GM23338 (cell line): ENCODE data around the gene ARMC8. TPM values are rescaled to one million over a fixed set of nuclear protein-coding genes. Genes with fewer than 3 reads are reported as not detected.

Source experiments
- ATAC-seq: fragments of 200-7000 bp; cut with Tn5 transposase; 3 replicates; pipeline ENCODE4 v1.9.1; 2020
- DNase-seq: peaks from one replicate; pipeline ENCODE4 v3.0.0-alpha.2; 2015; ENCODE audit warnings: low spot score
- H2AFZ ChIP-seq: fragments of 200-600 bp; sonication (generic); 2 replicates; pipeline ENCODE4 v1.8.0; 2016; ENCODE audit warnings: antibody characterized with exemption, mild to moderate bottlenecking, moderate library complexity
- H3F3A ChIP-seq: fragments of 200-600 bp; sonication (generic); replicated peaks from 2 replicates; pipeline ENCODE4 v1.8.0; 2017; ENCODE audit warnings: antibody characterized with exemption, mixed run types, low read depth
- H3K27ac ChIP-seq: fragments of 200-600 bp; sonication (generic); 2 replicates; pipeline ENCODE4 v1.6.1; 2016; ENCODE audit warnings: low read depth
- H3K27me3 ChIP-seq: fragments of 200-600 bp; sonication (generic); 2 replicates; pipeline ENCODE4 v1.8.0; 2016; ENCODE audit warnings: mild to moderate bottlenecking, mixed run types, moderate library complexity; ENCODE audit not compliant: insufficient read depth
- H3K36me3 ChIP-seq: fragments of 200-600 bp; sonication (generic); 2 replicates; pipeline ENCODE4 v1.8.0; 2016; ENCODE audit warnings: mild to moderate bottlenecking; ENCODE audit not compliant: insufficient read depth
- H3K4me1 ChIP-seq: fragments of 200-600 bp; sonication (generic); 2 replicates; pipeline ENCODE4 v1.8.0; 2016; ENCODE audit warnings: mild to moderate bottlenecking, moderate library complexity; ENCODE audit not compliant: insufficient read depth
- H3K4me2 ChIP-seq: fragments of 200-600 bp; sonication (generic); 2 replicates; pipeline ENCODE4 v1.7.1; 2017; ENCODE audit warnings: mixed run types
- H3K4me3 ChIP-seq: fragments of 200-600 bp; sonication (generic); 2 replicates; pipeline ENCODE4 v1.6.1; 2016; ENCODE audit warnings: mixed run types
- H3K79me2 ChIP-seq: fragments of 200-600 bp; sonication (generic); replicated peaks from 2 replicates; pipeline ENCODE4 v1.8.0; 2017; ENCODE audit warnings: mild to moderate bottlenecking; ENCODE audit not compliant: insufficient read depth
- H3K9me2 ChIP-seq: fragments of 200-600 bp; sonication (generic); 2 replicates; pipeline ENCODE4 v1.8.0; 2017; ENCODE audit not compliant: insufficient read depth
- H4K20me1 ChIP-seq: fragments of 200-600 bp; sonication (generic); replicated peaks from 2 replicates; pipeline ENCODE4 v1.8.0; 2017; ENCODE audit warnings: mild to moderate bottlenecking; ENCODE audit not compliant: insufficient read depth
- H3K27ac Mint-ChIP-seq: 2 replicates; pipeline ENCODE4 v1.8.0; 2020; ENCODE audit warnings: inconsistent platforms, mild to moderate bottlenecking, moderate library complexity, mixed read lengths
- H3K27me3 Mint-ChIP-seq: 3 replicates; pipeline ENCODE4 v1.8.0; 2022; ENCODE audit warnings: low read depth, mild to moderate bottlenecking, moderate library complexity, mixed read lengths, inconsistent platforms; ENCODE audit not compliant: insufficient read depth, poor library complexity
- H3K36me3 Mint-ChIP-seq: 3 replicates; pipeline ENCODE4 v1.8.0; 2021; ENCODE audit warnings: low read depth, mild to moderate bottlenecking, inconsistent platforms, moderate library complexity, mixed read lengths
- H3K4me1 Mint-ChIP-seq: 3 replicates; pipeline ENCODE4 v1.8.0; 2020; ENCODE audit warnings: mild to moderate bottlenecking, inconsistent platforms, mixed read lengths
- H3K4me3 Mint-ChIP-seq: 3 replicates; pipeline ENCODE4 v1.8.0; 2021; ENCODE audit warnings: moderate library complexity, mild to moderate bottlenecking, inconsistent platforms, mixed read lengths
- H3K9me3 Mint-ChIP-seq: 3 replicates; pipeline ENCODE4 v1.8.0; 2020; ENCODE audit warnings: moderate library complexity, mild to moderate bottlenecking, inconsistent platforms, mixed read lengths
- CREB1 ChIP-seq: fragments of 250-450 bp; sonication (Bioruptor Pico); IDR thresholded peaks from 2 replicates; pipeline ENCODE4 v1.5.0; 2020; ENCODE audit warnings: low read depth, mild to moderate bottlenecking, moderate library complexity
- EZH2 ChIP-seq: fragments of 200-600 bp; sonication (generic); IDR thresholded peaks from one replicate; pipeline ENCODE4 v1.8.0; 2017; ENCODE audit warnings: antibody characterized with exemption, mild to moderate bottlenecking, low read depth; ENCODE audit not compliant: unreplicated experiment
- EZH2phosphoT487 ChIP-seq: fragments of 200-600 bp; sonication (generic); IDR thresholded peaks from one replicate; pipeline ENCODE4 v1.8.1; 2018; ENCODE audit warnings: antibody characterized with exemption; ENCODE audit not compliant: unreplicated experiment
- JUNB ChIP-seq: IDR thresholded peaks from one replicate; pipeline ENCODE4 v1.6.1; 2016; ENCODE audit warnings: antibody characterized with exemption; ENCODE audit not compliant: unreplicated experiment
- NANOG ChIP-seq: IDR thresholded peaks from 2 replicates; pipeline ENCODE4 v1.6.1; 2016; ENCODE audit warnings: antibody characterized with exemption, borderline replicate concordance
- POLR2AphosphoS5 ChIP-seq: IDR thresholded peaks from 2 replicates; pipeline ENCODE4 v1.6.1; 2016; ENCODE audit warnings: antibody characterized with exemption, low read depth
- STAT1 ChIP-seq: IDR thresholded peaks from one replicate; pipeline ENCODE4 v1.6.1; 2016; ENCODE audit warnings: antibody characterized with exemption; ENCODE audit not compliant: unreplicated experiment
- ZNF114 ChIP-seq: fragments of 250-450 bp; sonication (Bioruptor Pico); IDR thresholded peaks from 2 replicates; pipeline ENCODE4 v1.5.0; 2020; ENCODE audit warnings: mild to moderate bottlenecking, moderate library complexity
- ZNF331 ChIP-seq: fragments of 250-450 bp; sonication (Bioruptor Pico); IDR thresholded peaks from 2 replicates; pipeline ENCODE4 v1.5.0; 2020; ENCODE audit warnings: low read depth, mild to moderate bottlenecking, moderate library complexity
- polyA plus RNA-seq: library from polyadenylated mRNA; unstranded; fragments of >200 nt; fragmentation: Nextera tagmentation; extraction: Ambion mirVana; gene quantifications from 2 replicates; pipeline ENCODE4 v1.2.1, GENCODE V29; 2016
- total RNA-seq: library from RNA; depleted of rRNA; stranded (reverse); fragments of >200 nt; shearing (Covaris generic); gene quantifications from 2 replicates; pipeline ENCODE4 v1.2.3, GENCODE V29; 2014
- TF ChIP-seq, protein P1 (sequence below), 2 experiments: fragments of 200-600 bp in 1 of 2; sonication (generic) in 1 of 2; conservative IDR thresholded peaks; 2 replicates each; pipeline versions ENCODE4 v1.5.1 to v1.6.1; 2016 to 2017; ENCODE audit warnings: antibody characterized with exemption in 2 of 2, low read depth in 2 of 2, mild to moderate bottlenecking in 2 of 2, moderate library complexity in 1 of 2
- TF ChIP-seq, protein P2 (sequence below): IDR thresholded peaks from 2 replicates; pipeline ENCODE4 v1.6.1; 2016; ENCODE audit warnings: antibody characterized with exemption
- TF ChIP-seq, protein P3 (sequence below): IDR thresholded peaks from one replicate; pipeline ENCODE4 v1.6.1; 2018; ENCODE audit warnings: antibody characterized with exemption; ENCODE audit not compliant: unreplicated experiment
- TF ChIP-seq, protein P4 (sequence below): fragments of 250-450 bp; sonication (Bioruptor Pico); IDR thresholded peaks from 2 replicates; pipeline ENCODE4 v1.5.0; 2020; ENCODE audit warnings: mild to moderate bottlenecking, moderate library complexity

The ARMC8 gene
- total and polyA plus RNA-seq, 2 experiments from 2014 or later, result 36.8 to 61.4 TPM

DNA sequence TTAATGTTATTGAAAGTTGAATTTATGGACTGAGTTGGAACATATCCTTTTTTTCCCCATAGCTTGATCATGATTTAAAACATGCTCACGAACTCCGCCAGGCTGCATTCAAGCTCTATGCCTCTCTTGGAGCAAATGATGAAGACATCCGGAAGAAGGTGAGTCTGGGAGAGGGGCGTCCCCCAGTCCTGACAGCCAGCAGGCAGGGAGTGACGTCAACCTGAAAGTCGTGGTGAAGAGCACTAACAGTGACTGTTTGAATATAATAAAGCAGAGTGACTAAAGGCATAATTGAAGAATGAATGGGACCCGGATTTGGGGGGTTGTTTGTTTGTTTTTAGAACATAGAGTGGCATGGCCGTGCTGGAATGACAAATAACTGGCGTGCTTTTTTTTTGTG lies 57.9 kb downstream of the ARMC8 start:
- Histone ChIP-seq H4K20me1 (no peaks in the 10 kb centered on the region; the same call in 1 of the 2 replicates), H3K27ac (no peak overlapping the region), H3K9me2 (no peaks in the 10 kb centered on the region), H3F3A (no peaks in the 10 kb centered on the region), H3K4me3 (no peak overlapping the region), H2AFZ (no peak overlapping the region), H3K79me2 (no peaks in the 10 kb centered on the region), H3K4me2 (no peak overlapping the region), H3K36me3 (no peaks in the 10 kb centered on the region; the same call in 1 of the 2 replicates), H3K27me3 (no peaks in the 10 kb centered on the region), H3K4me1 (no peaks in the 10 kb centered on the region)
- H3K36me3 Mint-ChIP-seq, result peaks cover 36% of the 10 kb centered on the region; the same call in 2 of the 3 replicates
- TF ChIP-seq JUNB (no peak), EZH2phosphoT487 (no peak), CREB1 (CRISPR knock-in tag) (no peak), POLR2AphosphoS5 (no peak), EZH2 (no peak), STAT1 (no peak), ZNF331 (CRISPR knock-in tag) (no peak), NANOG (no peak), ZNF114 (CRISPR knock-in tag) (no peak)
- TF ChIP-seq, protein P1, sequence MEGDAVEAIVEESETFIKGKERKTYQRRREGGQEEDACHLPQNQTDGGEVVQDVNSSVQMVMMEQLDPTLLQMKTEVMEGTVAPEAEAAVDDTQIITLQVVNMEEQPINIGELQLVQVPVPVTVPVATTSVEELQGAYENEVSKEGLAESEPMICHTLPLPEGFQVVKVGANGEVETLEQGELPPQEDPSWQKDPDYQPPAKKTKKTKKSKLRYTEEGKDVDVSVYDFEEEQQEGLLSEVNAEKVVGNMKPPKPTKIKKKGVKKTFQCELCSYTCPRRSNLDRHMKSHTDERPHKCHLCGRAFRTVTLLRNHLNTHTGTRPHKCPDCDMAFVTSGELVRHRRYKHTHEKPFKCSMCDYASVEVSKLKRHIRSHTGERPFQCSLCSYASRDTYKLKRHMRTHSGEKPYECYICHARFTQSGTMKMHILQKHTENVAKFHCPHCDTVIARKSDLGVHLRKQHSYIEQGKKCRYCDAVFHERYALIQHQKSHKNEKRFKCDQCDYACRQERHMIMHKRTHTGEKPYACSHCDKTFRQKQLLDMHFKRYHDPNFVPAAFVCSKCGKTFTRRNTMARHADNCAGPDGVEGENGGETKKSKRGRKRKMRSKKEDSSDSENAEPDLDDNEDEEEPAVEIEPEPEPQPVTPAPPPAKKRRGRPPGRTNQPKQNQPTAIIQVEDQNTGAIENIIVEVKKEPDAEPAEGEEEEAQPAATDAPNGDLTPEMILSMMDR (conservative IDR thresholded peaks at IDR 0.05; ENCODE audit: low read depth in 2 of 2), result no peak
- TF ChIP-seq, protein P2, sequence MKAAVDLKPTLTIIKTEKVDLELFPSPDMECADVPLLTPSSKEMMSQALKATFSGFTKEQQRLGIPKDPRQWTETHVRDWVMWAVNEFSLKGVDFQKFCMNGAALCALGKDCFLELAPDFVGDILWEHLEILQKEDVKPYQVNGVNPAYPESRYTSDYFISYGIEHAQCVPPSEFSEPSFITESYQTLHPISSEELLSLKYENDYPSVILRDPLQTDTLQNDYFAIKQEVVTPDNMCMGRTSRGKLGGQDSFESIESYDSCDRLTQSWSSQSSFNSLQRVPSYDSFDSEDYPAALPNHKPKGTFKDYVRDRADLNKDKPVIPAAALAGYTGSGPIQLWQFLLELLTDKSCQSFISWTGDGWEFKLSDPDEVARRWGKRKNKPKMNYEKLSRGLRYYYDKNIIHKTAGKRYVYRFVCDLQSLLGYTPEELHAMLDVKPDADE, result no peak
- TF ChIP-seq, protein P3, sequence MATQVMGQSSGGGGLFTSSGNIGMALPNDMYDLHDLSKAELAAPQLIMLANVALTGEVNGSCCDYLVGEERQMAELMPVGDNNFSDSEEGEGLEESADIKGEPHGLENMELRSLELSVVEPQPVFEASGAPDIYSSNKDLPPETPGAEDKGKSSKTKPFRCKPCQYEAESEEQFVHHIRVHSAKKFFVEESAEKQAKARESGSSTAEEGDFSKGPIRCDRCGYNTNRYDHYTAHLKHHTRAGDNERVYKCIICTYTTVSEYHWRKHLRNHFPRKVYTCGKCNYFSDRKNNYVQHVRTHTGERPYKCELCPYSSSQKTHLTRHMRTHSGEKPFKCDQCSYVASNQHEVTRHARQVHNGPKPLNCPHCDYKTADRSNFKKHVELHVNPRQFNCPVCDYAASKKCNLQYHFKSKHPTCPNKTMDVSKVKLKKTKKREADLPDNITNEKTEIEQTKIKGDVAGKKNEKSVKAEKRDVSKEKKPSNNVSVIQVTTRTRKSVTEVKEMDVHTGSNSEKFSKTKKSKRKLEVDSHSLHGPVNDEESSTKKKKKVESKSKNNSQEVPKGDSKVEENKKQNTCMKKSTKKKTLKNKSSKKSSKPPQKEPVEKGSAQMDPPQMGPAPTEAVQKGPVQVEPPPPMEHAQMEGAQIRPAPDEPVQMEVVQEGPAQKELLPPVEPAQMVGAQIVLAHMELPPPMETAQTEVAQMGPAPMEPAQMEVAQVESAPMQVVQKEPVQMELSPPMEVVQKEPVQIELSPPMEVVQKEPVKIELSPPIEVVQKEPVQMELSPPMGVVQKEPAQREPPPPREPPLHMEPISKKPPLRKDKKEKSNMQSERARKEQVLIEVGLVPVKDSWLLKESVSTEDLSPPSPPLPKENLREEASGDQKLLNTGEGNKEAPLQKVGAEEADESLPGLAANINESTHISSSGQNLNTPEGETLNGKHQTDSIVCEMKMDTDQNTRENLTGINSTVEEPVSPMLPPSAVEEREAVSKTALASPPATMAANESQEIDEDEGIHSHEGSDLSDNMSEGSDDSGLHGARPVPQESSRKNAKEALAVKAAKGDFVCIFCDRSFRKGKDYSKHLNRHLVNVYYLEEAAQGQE, result no peak
- TF ChIP-seq, protein P4, sequence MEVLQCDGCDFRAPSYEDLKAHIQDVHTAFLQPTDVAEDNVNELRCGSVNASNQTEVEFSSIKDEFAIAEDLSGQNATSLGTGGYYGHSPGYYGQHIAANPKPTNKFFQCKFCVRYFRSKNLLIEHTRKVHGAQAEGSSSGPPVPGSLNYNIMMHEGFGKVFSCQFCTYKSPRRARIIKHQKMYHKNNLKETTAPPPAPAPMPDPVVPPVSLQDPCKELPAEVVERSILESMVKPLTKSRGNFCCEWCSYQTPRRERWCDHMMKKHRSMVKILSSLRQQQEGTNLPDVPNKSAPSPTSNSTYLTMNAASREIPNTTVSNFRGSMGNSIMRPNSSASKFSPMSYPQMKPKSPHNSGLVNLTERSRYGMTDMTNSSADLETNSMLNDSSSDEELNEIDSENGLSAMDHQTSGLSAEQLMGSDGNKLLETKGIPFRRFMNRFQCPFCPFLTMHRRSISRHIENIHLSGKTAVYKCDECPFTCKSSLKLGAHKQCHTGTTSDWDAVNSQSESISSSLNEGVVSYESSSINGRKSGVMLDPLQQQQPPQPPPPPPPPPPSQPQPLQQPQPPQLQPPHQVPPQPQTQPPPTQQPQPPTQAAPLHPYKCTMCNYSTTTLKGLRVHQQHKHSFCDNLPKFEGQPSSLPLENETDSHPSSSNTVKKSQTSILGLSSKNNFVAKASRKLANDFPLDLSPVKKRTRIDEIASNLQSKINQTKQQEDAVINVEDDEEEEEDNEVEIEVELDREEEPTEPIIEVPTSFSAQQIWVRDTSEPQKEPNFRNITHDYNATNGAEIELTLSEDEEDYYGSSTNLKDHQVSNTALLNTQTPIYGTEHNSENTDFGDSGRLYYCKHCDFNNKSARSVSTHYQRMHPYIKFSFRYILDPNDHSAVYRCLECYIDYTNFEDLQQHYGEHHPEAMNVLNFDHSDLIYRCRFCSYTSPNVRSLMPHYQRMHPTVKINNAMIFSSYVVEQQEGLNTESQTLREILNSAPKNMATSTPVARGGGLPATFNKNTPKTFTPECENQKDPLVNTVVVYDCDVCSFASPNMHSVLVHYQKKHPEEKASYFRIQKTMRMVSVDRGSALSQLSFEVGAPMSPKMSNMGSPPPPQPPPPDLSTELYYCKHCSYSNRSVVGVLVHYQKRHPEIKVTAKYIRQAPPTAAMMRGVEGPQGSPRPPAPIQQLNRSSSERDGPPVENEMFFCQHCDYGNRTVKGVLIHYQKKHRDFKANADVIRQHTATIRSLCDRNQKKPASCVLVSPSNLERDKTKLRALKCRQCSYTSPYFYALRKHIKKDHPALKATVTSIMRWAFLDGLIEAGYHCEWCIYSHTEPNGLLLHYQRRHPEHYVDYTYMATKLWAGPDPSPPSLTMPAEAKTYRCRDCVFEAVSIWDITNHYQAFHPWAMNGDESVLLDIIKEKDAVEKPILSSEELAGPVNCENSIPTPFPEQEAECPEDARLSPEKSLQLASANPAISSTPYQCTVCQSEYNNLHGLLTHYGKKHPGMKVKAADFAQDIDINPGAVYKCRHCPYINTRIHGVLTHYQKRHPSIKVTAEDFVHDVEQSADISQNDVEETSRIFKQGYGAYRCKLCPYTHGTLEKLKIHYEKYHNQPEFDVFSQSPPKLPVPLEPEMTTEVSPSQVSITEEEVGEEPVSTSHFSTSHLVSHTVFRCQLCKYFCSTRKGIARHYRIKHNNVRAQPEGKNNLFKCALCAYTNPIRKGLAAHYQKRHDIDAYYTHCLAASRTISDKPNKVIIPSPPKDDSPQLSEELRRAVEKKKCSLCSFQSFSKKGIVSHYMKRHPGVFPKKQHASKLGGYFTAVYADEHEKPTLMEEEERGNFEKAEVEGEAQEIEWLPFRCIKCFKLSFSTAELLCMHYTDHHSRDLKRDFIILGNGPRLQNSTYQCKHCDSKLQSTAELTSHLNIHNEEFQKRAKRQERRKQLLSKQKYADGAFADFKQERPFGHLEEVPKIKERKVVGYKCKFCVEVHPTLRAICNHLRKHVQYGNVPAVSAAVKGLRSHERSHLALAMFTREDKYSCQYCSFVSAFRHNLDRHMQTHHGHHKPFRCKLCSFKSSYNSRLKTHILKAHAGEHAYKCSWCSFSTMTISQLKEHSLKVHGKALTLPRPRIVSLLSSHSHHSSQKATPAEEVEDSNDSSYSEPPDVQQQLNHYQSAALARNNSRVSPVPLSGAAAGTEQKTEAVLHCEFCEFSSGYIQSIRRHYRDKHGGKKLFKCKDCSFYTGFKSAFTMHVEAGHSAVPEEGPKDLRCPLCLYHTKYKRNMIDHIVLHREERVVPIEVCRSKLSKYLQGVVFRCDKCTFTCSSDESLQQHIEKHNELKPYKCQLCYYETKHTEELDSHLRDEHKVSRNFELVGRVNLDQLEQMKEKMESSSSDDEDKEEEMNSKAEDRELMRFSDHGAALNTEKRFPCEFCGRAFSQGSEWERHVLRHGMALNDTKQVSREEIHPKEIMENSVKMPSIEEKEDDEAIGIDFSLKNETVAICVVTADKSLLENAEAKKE (CRISPR knock-in tag), result no peak
- ATAC-seq, result no peak
- no peak for DNase-seq
- H3K27ac Mint-ChIP-seq, result no peak overlapping the region
- H3K4me1 Mint-ChIP-seq, result no peaks in the 10 kb centered on the region
- H3K27me3 Mint-ChIP-seq, result peaks cover 3% of the 10 kb centered on the region
- no peak overlapping the region for H3K4me3 Mint-ChIP-seq
- no peaks in the 10 kb centered on the region for H3K9me3 Mint-ChIP-seq
